Lung (tissue), 12 donors: ENCODE data around the gene CHDH. TPM values are rescaled to one million over a fixed set of nuclear protein-coding genes. Genes with fewer than 3 reads are reported as not detected.
A peak's percentile ranks its signal among the peaks of the same experiment; 100 is the strongest.

ENCODE experiments used
- ATAC-seq: fragments of 200-7000 bp; cut with Tn5 transposase; one replicate; pipeline ENCODE4 v1.9.1; 2020; ENCODE audit warnings: moderate number of reproducible peaks; ENCODE audit not compliant: insufficient read depth, low FRiP score
- DNase-seq, 3 donors: peaks; one replicate each; pipeline ENCODE4 v3.0.0-alpha.2; 2013 to 2017
- H3K27ac ChIP-seq, 2 donors: one replicate each; pipeline ENCODE4 v1.5.1; 2013; ENCODE audit warnings: mild to moderate bottlenecking in 2 of 2, moderate library complexity in 2 of 2, control low read depth in 1 of 2, inconsistent platforms in 1 of 2, low read depth in 1 of 2, low read length in 1 of 2
- H3K27me3 ChIP-seq, 3 donors: one replicate each; pipeline ENCODE4 v1.5.1; 2013; ENCODE audit warnings: low read length in 2 of 3; ENCODE audit not compliant: control insufficient read depth in 3 of 3, insufficient read depth in 3 of 3
- H3K36me3 ChIP-seq, 4 donors: one replicate each; pipeline ENCODE4 v1.5.1; 2013; ENCODE audit warnings: low read length in 4 of 4, mild to moderate bottlenecking in 1 of 4, moderate library complexity in 1 of 4; ENCODE audit not compliant: control insufficient read depth in 4 of 4, insufficient read depth in 4 of 4
- H3K4me1 ChIP-seq, 5 donors: one replicate each; pipeline ENCODE4 v1.5.1; 2013; ENCODE audit warnings: low read length in 5 of 5, mild to moderate bottlenecking in 2 of 5, moderate library complexity in 1 of 5; ENCODE audit not compliant: control insufficient read depth in 5 of 5, insufficient read depth in 5 of 5
- H3K4me3 ChIP-seq: one replicate; pipeline ENCODE4 v1.5.1; 2013; ENCODE audit warnings: mild to moderate bottlenecking, control low read depth, moderate library complexity
- H3K9ac ChIP-seq, 2 donors: one replicate each; pipeline ENCODE4 v1.5.1; 2013; ENCODE audit warnings: low read length in 2 of 2, control low read depth in 1 of 2; ENCODE audit not compliant: insufficient read depth in 1 of 2
- H3K9me3 ChIP-seq, 4 donors: one replicate each; pipeline ENCODE4 v1.5.1; 2013; ENCODE audit warnings: low read length in 3 of 4, mild to moderate bottlenecking in 1 of 4, moderate library complexity in 1 of 4; ENCODE audit not compliant: control insufficient read depth in 4 of 4, insufficient read depth in 3 of 4
- CTCF ChIP-seq: IDR thresholded peaks from 2 replicates; pipeline ENCODE4 v1.5.1; 2012; ENCODE audit warnings: mild to moderate bottlenecking; ENCODE audit errors: control extremely low read depth, extremely low read depth
- WGBS, 2 donors: extraction: QIAGEN DNeasy Blood & Tissue Kit; methylation state at CpG; one replicate each; pipeline ENCODE4 v1.1.7; 2013; 5-methylcytosine and 5-hydroxymethylcytosine counted together
- polyA plus RNA-seq, 2 donors: library from polyadenylated mRNA; stranded (reverse); fragments of 200-250 nt; gene quantifications; one replicate each; pipeline ENCODE4 v1.2.1, GENCODE V29; 2013
- total RNA-seq, 2 donors: library from RNA; depleted of rRNA in 1 of 2; stranded (reverse); fragments of >200 nt in 1 of 2; gene quantifications; one replicate each; pipeline ENCODE4 v1.2.1, GENCODE V29; 2014 to 2021
- donor health status: control.
- donor health status: control.
- donor health status: Bipolar disorder and iron deficiency.
- donor health status: healthy.
- donor health status: DM: yes; HTN: yes; CAD: no.

The CHDH gene
- total and polyA plus RNA-seq, 4 donors = 1.5 to 10.9 (median 2.8) TPM

- no peak for DNase-seq
- Histone ChIP-seq H3K4me3 (no peak overlapping the region), H3K4me1 (no peaks in the 10 kb centered on the region), H3K27ac (no peak overlapping the region), H3K27me3 (no peaks in the 10 kb centered on the region), H3K36me3 (peaks cover 0 to 25% (median 11%) of the 10 kb centered on the region in 4 donors), H3K9me3 (no peaks in the 10 kb centered on the region), H3K9ac (no peak overlapping the region)
- 91% methylated on average over 16 of the region's 16 CpGs for WGBS, 2 donors
- ATAC-seq = no peak
- no peak for TF ChIP-seq CTCF
Measured at GRCh38 chr3:53789459-53789858, 56.8 kb downstream of the CHDH start.

- Histone ChIP-seq H3K9ac (no peak overlapping the region), H3K4me3 (no peak overlapping the region), H3K27me3 (no peaks in the 10 kb centered on the region), H3K36me3 (peaks cover 0 to 33% (median 17%) of the 10 kb centered on the region in 4 donors), H3K9me3 (no peaks in the 10 kb centered on the region), H3K27ac (no peak overlapping the region), H3K4me1 (no peaks in the 10 kb centered on the region)
- DNase-seq = no peak
- WGBS, 2 donors = 77 to 78% methylated on average over 5 of the region's 5 CpGs
- no peak for TF ChIP-seq CTCF
- ATAC-seq = no peak
Measured at GRCh38 chr3:53788038-53788437, 58.2 kb downstream of the CHDH start.

GRCh38 chr3:53787016-53787415, 59.2 kb downstream of the CHDH start:
- no peaks in the 10 kb centered on the region for H3K4me1 ChIP-seq
- H3K4me3 ChIP-seq = no peak overlapping the region
- H3K36me3 ChIP-seq = peaks cover 0 to 39% (median 17%) of the 10 kb centered on the region in 4 donors
- H3K27me3 ChIP-seq = no peaks in the 10 kb centered on the region
- TF ChIP-seq CTCF = no peak
- no peak for DNase-seq
- H3K9me3 ChIP-seq = no peaks in the 10 kb centered on the region
- ATAC-seq = no peak
- no peak overlapping the region for H3K27ac ChIP-seq
- 84 to 89% methylated on average over 9 of the region's 9 CpGs for WGBS, 2 donors
- no peak overlapping the region for H3K9ac ChIP-seq

GRCh38 chr3:53780806-53781205, 65.4 kb downstream of the CHDH start:
- WGBS, 2 donors = 79 to 92% methylated on average over 2 of the region's 2 CpGs
- H3K4me1 ChIP-seq = peaks cover 0 to 3% (median 0%) of the 10 kb centered on the region in 5 donors
- TF ChIP-seq CTCF = no peak
- no peak overlapping the region for H3K4me3 ChIP-seq
- H3K27ac ChIP-seq = no peak overlapping the region
- H3K36me3 ChIP-seq = peaks cover 0 to 54% (median 22%) of the 10 kb centered on the region in 4 donors
- no peaks in the 10 kb centered on the region for H3K27me3 ChIP-seq
- H3K9ac ChIP-seq = no peak overlapping the region
- no peak for ATAC-seq
- peak in 2 of 3 donors; percentile 11 to 26 for DNase-seq
- H3K9me3 ChIP-seq = no peaks in the 10 kb centered on the region
